A673 (cell line): ENCODE results near the gene MICAL3. TPM values are rescaled to one million over a fixed set of nuclear protein-coding genes. Genes with fewer than 3 reads are reported as not detected.

Experiments used
- BruUV-seq: library from RNA; stranded (reverse); fragments of 400-500 nt; replicated peaks from 2 replicates; lab custom pipeline; 2021; lab: Mats Ljungman, UMichigan
- CTCF ChIA-PET: fragments of 300-600 bp; sonication (Branson Sonifier 250); formaldehyde crosslinking; loops from one replicate; lab custom pipeline; 2022; ENCODE audit warnings: antibody characterized with exemption; lab: Charles Lee
- POLR2A ChIA-PET: fragments of 300-600 bp; sonication (Branson Sonifier 250); formaldehyde crosslinking; loops from one replicate; lab custom pipeline; 2022; ENCODE audit warnings: antibody characterized with exemption; ENCODE audit not compliant: low non-redundant PET; lab: Charles Lee
- DNase-seq: peaks from one replicate; pipeline ENCODE4 v3.0.0-alpha.2; 2015; ENCODE audit warnings: low spot score
- H3K27ac ChIP-seq: fragments of 200-600 bp; sonication (generic); 2 replicates; pipeline ENCODE4 v1.5.1; 2016; ENCODE audit warnings: mixed run types, low read depth, mild to moderate bottlenecking, mixed read lengths, antibody characterized with exemption, low read length; ENCODE audit not compliant: poor library complexity, severe bottlenecking
- H3K27me3 ChIP-seq: fragments of 200-600 bp; sonication (generic); replicated peaks from 2 replicates; pipeline ENCODE4 v1.6.1; 2017; ENCODE audit warnings: mixed run types, low read depth, mild to moderate bottlenecking, mixed read lengths, antibody characterized with exemption, low read length; ENCODE audit not compliant: insufficient read depth, poor library complexity
- H3K36me3 ChIP-seq: fragments of 200-600 bp; sonication (generic); 2 replicates; pipeline ENCODE4 v1.6.1; 2016; ENCODE audit warnings: mixed run types, mild to moderate bottlenecking, mixed read lengths, antibody characterized with exemption, low read length; ENCODE audit not compliant: insufficient read depth, poor library complexity, severe bottlenecking
- H3K4me1 ChIP-seq: fragments of 200-600 bp; sonication (generic); 2 replicates; pipeline ENCODE4 v1.6.1; 2017; ENCODE audit warnings: mixed run types, mild to moderate bottlenecking, mixed read lengths, antibody characterized with exemption, low read length; ENCODE audit not compliant: insufficient read depth, poor library complexity, severe bottlenecking
- H3K4me3 ChIP-seq: fragments of 200-600 bp; sonication (generic); 2 replicates; pipeline ENCODE4 v1.5.1; 2016; ENCODE audit warnings: low read depth, mixed run types, mild to moderate bottlenecking, mixed read lengths, low read length; ENCODE audit not compliant: poor library complexity, severe bottlenecking
- H3K9me3 ChIP-seq: fragments of 200-600 bp; sonication (generic); 2 replicates; pipeline ENCODE4 v1.6.1; 2016; ENCODE audit warnings: mixed run types, low read depth, mild to moderate bottlenecking, mixed read lengths, antibody characterized with exemption, low read length; ENCODE audit not compliant: poor library complexity, severe bottlenecking
- CTCF ChIP-seq: fragments of 300-800, 200-600 bp; sonication (generic); conservative IDR thresholded peaks from 2 replicates; pipeline ENCODE4 v1.5.1; 2017; ENCODE audit warnings: low read depth, mild to moderate bottlenecking, antibody characterized with exemption, low read length, moderate library complexity, mixed read lengths
- EZH2 ChIP-seq: fragments of 200-600 bp; sonication (generic); IDR thresholded peaks from 2 replicates; pipeline ENCODE4 v1.6.1; 2017; ENCODE audit warnings: borderline replicate concordance, low read depth, mild to moderate bottlenecking, mixed read lengths, antibody characterized with exemption, low read length; ENCODE audit not compliant: poor library complexity, severe bottlenecking
- intact Hi-C: fragments of 100-400 bp; cut with micrococcal nuclease; formaldehyde crosslinking; loops from one replicate; pipeline ENCODE4 v1.10.0; 2022; ENCODE audit not compliant: unreplicated experiment
- total RNA-seq: library from RNA; stranded (reverse); gene quantifications from 2 replicates; pipeline ENCODE4 v1.2.3, GENCODE V29; 2021

The MICAL3 gene
- total RNA-seq, 1 experiment from 2014 or later, result 63.6 TPM

- Histone ChIP-seq H3K27me3 (no peaks in the 10 kb centered on the region), H3K36me3 (no peaks in the 10 kb centered on the region), H3K9me3 (no peaks in the 10 kb centered on the region), H3K27ac (no peak overlapping the region), H3K4me3 (no peak overlapping the region), H3K4me1 (peaks cover 4% of the 10 kb centered on the region)
- CTCF ChIA-PET, result no interaction called here
- POLR2A ChIA-PET, result no interaction called here
- no peak for TF ChIP-seq EZH2
- TF ChIP-seq CTCF, result no peak
- BruUV-seq, result no TSS peak
- intact Hi-C loops, result no loop called here
- no peak for DNase-seq
Measured at GRCh38 chr22:17920992-17921650, 103.2 kb downstream of the MICAL3 start.

GRCh38 chr22:17920145-17920605, 104.2 kb downstream of the MICAL3 start:
- Histone ChIP-seq H3K9me3 (no peaks in the 10 kb centered on the region), H3K4me3 (no peak overlapping the region), H3K36me3 (no peaks in the 10 kb centered on the region), H3K27me3 (no peaks in the 10 kb centered on the region), H3K27ac (no peak overlapping the region), H3K4me1 (peaks cover 4% of the 10 kb centered on the region)
- TF ChIP-seq EZH2 (no peak), CTCF (no peak)
- ChIA-PET POLR2A (no interaction called here), CTCF (no interaction called here)
- BruUV-seq, result no TSS peak
- no peak for DNase-seq
- intact Hi-C loops, result no loop called here

GRCh38 chr22:17919276-17920144, 104.9 kb downstream of the MICAL3 start:
- intact Hi-C loops, result no loop called here
- ChIA-PET POLR2A (no interaction called here), CTCF (no interaction called here)
- Histone ChIP-seq H3K4me1 (peaks cover 4% of the 10 kb centered on the region), H3K4me3 (no peak overlapping the region), H3K27ac (no peak overlapping the region), H3K27me3 (no peaks in the 10 kb centered on the region), H3K9me3 (no peaks in the 10 kb centered on the region), H3K36me3 (no peaks in the 10 kb centered on the region)
- no peak for TF ChIP-seq CTCF
- TF ChIP-seq EZH2, result no peak
- DNase-seq, result no peak
- no TSS peak for BruUV-seq
